SK-N-SH (cell line): Measurements from ENCODE around the gene ASIC2. TPM values are rescaled to one million over a fixed set of nuclear protein-coding genes. Genes with fewer than 3 reads are reported as not detected.

Experiments used
- CTCF ChIA-PET: fragments of 300-600, 350-600 bp; formaldehyde crosslinking; extraction: SDS; loops from one replicate; lab custom pipeline; 2021; lab: Yijun Ruan, JAX
- POLR2A ChIA-PET: fragments of 350-600 bp; sonication (Branson Sonifier 250); formaldehyde crosslinking; extraction: SDS; loops from one replicate; lab custom pipeline; 2020; ENCODE audit warnings: antibody characterized with exemption, inconsistent platforms; lab: Yijun Ruan, JAX
- DNase-seq: peaks from one replicate; pipeline ENCODE4 v3.0.0; 2012
- H2AFZ ChIP-seq: fragments of 200-600 bp; sonication (generic); 2 replicates; pipeline ENCODE4 v1.8.1; 2016; ENCODE audit warnings: antibody characterized with exemption, mild to moderate bottlenecking, low read depth
- H3F3A ChIP-seq: fragments of 200-600 bp; sonication (generic); replicated peaks from 2 replicates; pipeline ENCODE3; 2016; ENCODE audit warnings: antibody characterized with exemption, mild to moderate bottlenecking; ENCODE audit not compliant: insufficient read depth
- H3K27ac ChIP-seq, 2 experiments: fragments of 200-500 bp in 1 of 2; fragments of 200-600 bp in 1 of 2; sonication (Bioruptor generic) in 1 of 2; sonication (generic), shearing (Covaris generic) in 1 of 2; 2 replicates each; pipeline versions ENCODE4 v1.5.1 to v1.6.1; 2014 to 2016; ENCODE audit warnings: low read depth in 2 of 2, inconsistent platforms in 1 of 2, low read length in 1 of 2, mild to moderate bottlenecking in 1 of 2, mixed read lengths in 1 of 2
- H3K27me3 ChIP-seq: fragments of 200-600 bp; sonication (generic), shearing (Covaris generic); 2 replicates; pipeline ENCODE4 v1.6.1; 2016; ENCODE audit warnings: mixed run types; ENCODE audit not compliant: insufficient read depth
- H3K36me3 ChIP-seq, 2 experiments: fragments of 200-500 bp in 1 of 2; fragments of 200-600 bp in 1 of 2; sonication (Bioruptor generic) in 1 of 2; sonication (generic) in 1 of 2; replicated peaks in 1 of 2; 2 replicates each; pipeline versions ENCODE3 to v1.5.1; 2014 to 2016; ENCODE audit warnings: low read length in 1 of 2, mild to moderate bottlenecking in 1 of 2; ENCODE audit not compliant: insufficient read depth in 2 of 2, control insufficient read depth in 1 of 2
- H3K4me1 ChIP-seq, 2 experiments: fragments of 200-500 bp in 1 of 2; fragments of 200-600 bp in 1 of 2; sonication (Bioruptor generic) in 1 of 2; sonication (generic), shearing (Covaris generic) in 1 of 2; 2 replicates each; pipeline versions ENCODE4 v1.5.1 to v1.6.1; 2014 to 2016; ENCODE audit warnings: low read depth in 1 of 2, low read length in 1 of 2, mixed run types in 1 of 2; ENCODE audit not compliant: insufficient read depth in 2 of 2, control insufficient read depth in 1 of 2
- H3K4me2 ChIP-seq: fragments of 200-600 bp; sonication (generic), shearing (Covaris generic); 2 replicates; pipeline ENCODE4 v1.6.1; 2017; ENCODE audit warnings: mixed run types
- H3K4me3 ChIP-seq, 2 experiments: fragments of 200-500 bp in 1 of 2; fragments of 200-600 bp in 1 of 2; sonication (Bioruptor generic) in 1 of 2; sonication (generic), shearing (Covaris generic) in 1 of 2; 2 replicates each; pipeline versions ENCODE4 v1.5.1 to v1.8.1; 2014 to 2016; ENCODE audit warnings: low read depth in 2 of 2, inconsistent platforms in 1 of 2, low read length in 1 of 2, mild to moderate bottlenecking in 1 of 2, mixed read lengths in 1 of 2, moderate library complexity in 1 of 2
- H3K79me2 ChIP-seq: fragments of 200-600 bp; sonication (generic); 2 replicates; pipeline ENCODE4 v1.8.1; 2017; ENCODE audit warnings: mild to moderate bottlenecking; ENCODE audit not compliant: insufficient read depth
- H3K9ac ChIP-seq: fragments of 200-600 bp; sonication (generic); 2 replicates; pipeline ENCODE4 v1.6.1; 2017; ENCODE audit warnings: mixed run types
- H3K9me2 ChIP-seq: fragments of 200-600 bp; sonication (generic); 2 replicates; pipeline ENCODE4 v1.6.1; 2017; ENCODE audit warnings: mixed run types
- H3K9me3 ChIP-seq: fragments of 200-600 bp; sonication (generic); 2 replicates; pipeline ENCODE4 v1.6.1; 2017; ENCODE audit warnings: mixed run types, mild to moderate bottlenecking, moderate library complexity
- H4K20me1 ChIP-seq: fragments of 200-600 bp; sonication (generic); 2 replicates; pipeline ENCODE4 v1.6.1; 2017; ENCODE audit warnings: mild to moderate bottlenecking, mixed run types; ENCODE audit not compliant: insufficient read depth
- ELF1 ChIP-seq: IDR thresholded peaks from 2 replicates; pipeline ENCODE4 v1.4.0; 2012
- EP300 ChIP-seq, 2 experiments: IDR thresholded peaks; 2 replicates each; pipeline versions ENCODE4 v1.4.0 to v1.6.1; 2012; ENCODE audit warnings: borderline replicate concordance in 1 of 2, low read depth in 1 of 2, low read length in 1 of 2
- EZH2phosphoT487 ChIP-seq: fragments of 200-600 bp; sonication (generic); IDR thresholded peaks from 2 replicates; pipeline ENCODE4 v1.6.1; 2017; ENCODE audit warnings: low read depth, mixed run types, mild to moderate bottlenecking, antibody characterized with exemption, moderate library complexity, borderline replicate concordance
- FOXJ3 ChIP-seq: sonication (generic); formaldehyde crosslinking; IDR thresholded peaks from 2 replicates; pipeline ENCODE4 v1.5.1; 2020; ENCODE audit warnings: mild to moderate bottlenecking, missing genetic modification reagents
- FOXM1 ChIP-seq: IDR thresholded peaks from 2 replicates; pipeline ENCODE4 v1.4.0; 2012; ENCODE audit warnings: low read depth, mild to moderate bottlenecking
- GATA2 ChIP-seq: sonication (generic); formaldehyde crosslinking; IDR thresholded peaks from 2 replicates; pipeline ENCODE4 v1.5.0; 2020; ENCODE audit warnings: mild to moderate bottlenecking, missing genetic modification reagents
- MAX ChIP-seq: IDR thresholded peaks from 2 replicates; pipeline ENCODE4 v1.4.0; 2012; ENCODE audit warnings: low read depth
- MXI1 ChIP-seq: IDR thresholded peaks from 2 replicates; pipeline ENCODE4 v1.6.1; 2012; ENCODE audit warnings: mild to moderate bottlenecking, low read depth, low read length, improper control_type of control experiment
- NFIC ChIP-seq: IDR thresholded peaks from 2 replicates; pipeline ENCODE4 v1.4.0; 2012; ENCODE audit warnings: borderline replicate concordance
- NRF1 ChIP-seq: IDR thresholded peaks from 2 replicates; pipeline ENCODE4 v1.6.1; 2012; ENCODE audit warnings: low read depth, mild to moderate bottlenecking, low read length
- RAD21 ChIP-seq: IDR thresholded peaks from 2 replicates; pipeline ENCODE4 v1.6.1; 2012; ENCODE audit warnings: mild to moderate bottlenecking, low read length
- RCOR1 ChIP-seq: fragments of 150-350 bp; IDR thresholded peaks from 2 replicates; pipeline ENCODE4 v1.6.1; 2017; ENCODE audit warnings: antibody characterized with exemption, low read length
- REST ChIP-seq: IDR thresholded peaks from 2 replicates; pipeline ENCODE4 v1.6.1; 2012; ENCODE audit warnings: mild to moderate bottlenecking, low read depth, low read length, moderate library complexity
- SIN3A ChIP-seq: IDR thresholded peaks from 2 replicates; pipeline ENCODE4 v1.6.1; 2012; ENCODE audit warnings: low read depth, mild to moderate bottlenecking, low read length, moderate library complexity, borderline replicate concordance
- whole genome bisulfite sequencing: methylation state at CpG from one replicate; pipeline ENCODE4 v1.1.6; 2017; ENCODE audit warnings: low lambda C conversion rate; 5-methylcytosine and 5-hydroxymethylcytosine counted together
- polyA plus RNA-seq, 3 experiments: library from polyadenylated mRNA; depleted of rRNA; stranded (reverse); fragments of >200 nt; gene quantifications; 2 replicates each; pipeline ENCODE4 v1.2.3, GENCODE V29; 2012
- TF ChIP-seq, protein P1 (sequence below): IDR thresholded peaks from 2 replicates; pipeline ENCODE4 v1.4.0; 2012; ENCODE audit warnings: low read depth, borderline replicate concordance
- TF ChIP-seq, protein P2 (sequence below): IDR thresholded peaks from 2 replicates; pipeline ENCODE4; 2012
- TF ChIP-seq, protein P3 (sequence below): fragments of 150-350 bp; IDR thresholded peaks from 2 replicates; pipeline ENCODE4 v1.6.1; 2017; ENCODE audit warnings: antibody characterized with exemption, low read length, low read depth, borderline replicate concordance

The ASIC2 gene
- polyA plus RNA-seq, 1 of the 3 experiments (the other 2 are of a cell fraction) = 0.08 TPM

GRCh38 chr17:32993977-32994376 lies 299.1 kb downstream of the ASIC2 start:
- no peak overlapping the region for H3K9ac ChIP-seq
- H3K9me2 ChIP-seq = no peaks in the 10 kb centered on the region
- TF ChIP-seq RCOR1 = no peak
- TF ChIP-seq ELF1 = no peak
- no peak for TF ChIP-seq EZH2phosphoT487
- no peak for TF ChIP-seq MXI1
- TF ChIP-seq, protein P1, sequence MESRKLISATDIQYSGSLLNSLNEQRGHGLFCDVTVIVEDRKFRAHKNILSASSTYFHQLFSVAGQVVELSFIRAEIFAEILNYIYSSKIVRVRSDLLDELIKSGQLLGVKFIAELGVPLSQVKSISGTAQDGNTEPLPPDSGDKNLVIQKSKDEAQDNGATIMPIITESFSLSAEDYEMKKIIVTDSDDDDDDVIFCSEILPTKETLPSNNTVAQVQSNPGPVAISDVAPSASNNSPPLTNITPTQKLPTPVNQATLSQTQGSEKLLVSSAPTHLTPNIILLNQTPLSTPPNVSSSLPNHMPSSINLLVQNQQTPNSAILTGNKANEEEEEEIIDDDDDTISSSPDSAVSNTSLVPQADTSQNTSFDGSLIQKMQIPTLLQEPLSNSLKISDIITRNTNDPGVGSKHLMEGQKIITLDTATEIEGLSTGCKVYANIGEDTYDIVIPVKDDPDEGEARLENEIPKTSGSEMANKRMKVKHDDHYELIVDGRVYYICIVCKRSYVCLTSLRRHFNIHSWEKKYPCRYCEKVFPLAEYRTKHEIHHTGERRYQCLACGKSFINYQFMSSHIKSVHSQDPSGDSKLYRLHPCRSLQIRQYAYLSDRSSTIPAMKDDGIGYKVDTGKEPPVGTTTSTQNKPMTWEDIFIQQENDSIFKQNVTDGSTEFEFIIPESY = no peak
- TF ChIP-seq REST = no peak
- TF ChIP-seq, protein P2, sequence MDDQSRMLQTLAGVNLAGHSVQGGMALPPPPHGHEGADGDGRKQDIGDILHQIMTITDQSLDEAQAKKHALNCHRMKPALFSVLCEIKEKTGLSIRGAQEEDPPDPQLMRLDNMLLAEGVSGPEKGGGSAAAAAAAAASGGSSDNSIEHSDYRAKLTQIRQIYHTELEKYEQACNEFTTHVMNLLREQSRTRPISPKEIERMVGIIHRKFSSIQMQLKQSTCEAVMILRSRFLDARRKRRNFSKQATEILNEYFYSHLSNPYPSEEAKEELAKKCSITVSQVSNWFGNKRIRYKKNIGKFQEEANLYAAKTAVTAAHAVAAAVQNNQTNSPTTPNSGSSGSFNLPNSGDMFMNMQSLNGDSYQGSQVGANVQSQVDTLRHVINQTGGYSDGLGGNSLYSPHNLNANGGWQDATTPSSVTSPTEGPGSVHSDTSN = no peak
- TF ChIP-seq EP300 (IDR thresholded peaks at IDR 0.05; ENCODE audit: borderline replicate concordance in 1 of 2, low read depth in 1 of 2, low read length in 1 of 2) = no peak
- TF ChIP-seq, protein P3, sequence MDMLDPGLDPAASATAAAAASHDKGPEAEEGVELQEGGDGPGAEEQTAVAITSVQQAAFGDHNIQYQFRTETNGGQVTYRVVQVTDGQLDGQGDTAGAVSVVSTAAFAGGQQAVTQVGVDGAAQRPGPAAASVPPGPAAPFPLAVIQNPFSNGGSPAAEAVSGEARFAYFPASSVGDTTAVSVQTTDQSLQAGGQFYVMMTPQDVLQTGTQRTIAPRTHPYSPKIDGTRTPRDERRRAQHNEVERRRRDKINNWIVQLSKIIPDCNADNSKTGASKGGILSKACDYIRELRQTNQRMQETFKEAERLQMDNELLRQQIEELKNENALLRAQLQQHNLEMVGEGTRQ = no peak
- no peak for TF ChIP-seq NFIC
- no peak for TF ChIP-seq FOXJ3 (CRISPR knock-in tag)
- TF ChIP-seq SIN3A = no peak
- no peak for TF ChIP-seq MAX
- TF ChIP-seq FOXM1 = no peak
- TF ChIP-seq RAD21 = no peak
- no peak for TF ChIP-seq NRF1
- no peak for TF ChIP-seq GATA2 (CRISPR knock-in tag)
- no peak overlapping the region for H3K4me2 ChIP-seq
- H2AFZ ChIP-seq = no peak overlapping the region
- no peaks in the 10 kb centered on the region for H3K79me2 ChIP-seq
- POLR2A ChIA-PET = no interaction called here
- H4K20me1 ChIP-seq = no peaks in the 10 kb centered on the region
- CTCF ChIA-PET = no interaction called here
- H3K27ac ChIP-seq = no peak overlapping the region
- DNase-seq = no peak
- H3K27me3 ChIP-seq = peaks cover 18% of the 10 kb centered on the region
- no peaks in the 10 kb centered on the region for H3K9me3 ChIP-seq
- WGBS = 61% methylated on average over 9 of the region's 9 CpGs
- H3K4me1 ChIP-seq = peaks cover 0 to 6% of the 10 kb centered on the region in 2 experiments; a peak in 1 of 4 replicates
- H3F3A ChIP-seq = no peaks in the 10 kb centered on the region
- no peak overlapping the region for H3K4me3 ChIP-seq
- no peaks in the 10 kb centered on the region for H3K36me3 ChIP-seq
